ENCODE measurements around the gene HGFAC.

DNA sequence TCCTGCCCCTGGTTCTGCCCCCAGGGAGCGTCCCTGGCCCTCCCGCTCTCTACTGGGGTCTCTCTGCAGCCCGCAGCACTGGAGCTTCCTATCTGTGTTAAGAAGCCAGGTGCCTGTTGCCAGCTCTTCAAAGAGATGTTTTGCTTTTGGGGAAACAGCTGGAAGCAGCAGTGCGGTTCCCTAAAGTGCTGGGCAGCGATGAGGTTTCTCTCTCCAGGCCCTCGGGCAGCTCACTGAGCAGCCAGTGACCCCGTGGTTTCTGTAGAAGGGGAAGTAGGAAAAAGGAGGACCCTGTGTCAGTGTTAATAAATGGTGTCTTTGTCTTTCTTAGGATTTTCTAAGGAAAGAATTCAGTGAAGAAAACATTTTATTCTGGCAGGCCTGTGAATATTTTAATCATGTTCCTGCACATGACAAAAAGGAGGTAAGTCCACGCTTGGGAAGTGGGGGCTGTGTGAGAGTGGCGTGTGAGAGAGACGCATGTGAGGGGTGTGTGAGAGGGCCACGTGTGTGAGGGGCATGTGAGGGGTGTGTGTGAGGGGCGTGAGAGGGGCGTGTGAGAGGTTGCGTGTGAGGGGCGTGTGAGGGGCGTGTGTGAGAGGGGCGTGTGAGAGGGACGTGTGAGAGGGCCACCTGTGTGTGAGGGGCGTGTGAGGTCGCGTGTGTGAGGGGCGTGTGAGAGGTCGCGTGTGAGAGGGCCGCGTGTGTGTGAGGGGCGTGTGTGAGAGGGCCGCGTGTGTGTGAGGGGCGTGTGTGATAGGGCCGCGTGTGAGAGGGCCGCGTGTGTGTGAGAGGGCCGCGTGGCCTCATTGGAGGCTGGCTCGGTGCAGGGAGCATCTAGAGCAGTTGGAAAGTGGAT lies 27.1 kb upstream of the HGFAC start:
- TF ChIP-seq CTCF (IDR thresholded peaks at IDR 0.05) (no peak), EZH2 (IDR thresholded peaks at IDR 0.05) (no peak), EZH2phosphoT487 (IDR thresholded peaks at IDR 0.05) (no peak)
